Smooth muscle cell (in vitro differentiated cells): Measurements from ENCODE around the gene TMEM187. TPM values are rescaled to one million over a fixed set of nuclear protein-coding genes. Genes with fewer than 3 reads are reported as not detected.
A peak's percentile ranks its signal among the peaks of the same experiment; 100 is the strongest.

Experiments
- DNase-seq: peaks from one replicate; lab custom pipeline; 2025; ENCODE audit not compliant: unreplicated experiment; lab: John Stamatoyannopoulos, UW
- H2AFZ ChIP-seq: fragments of 200-600 bp; sonication (generic); 2 replicates; pipeline ENCODE4 v1.6.0; 2016; ENCODE audit warnings: antibody characterized with exemption, low read depth, mild to moderate bottlenecking
- H3F3A ChIP-seq: fragments of 200-600 bp; sonication (generic); 2 replicates; pipeline ENCODE4 v1.6.0; 2017; ENCODE audit warnings: antibody characterized with exemption, low read depth
- H3K27ac ChIP-seq: fragments of 200-600 bp; sonication (generic); 2 replicates; pipeline ENCODE4 v1.5.1; 2016; ENCODE audit warnings: low read depth, mild to moderate bottlenecking
- H3K27me3 ChIP-seq: fragments of 200-600 bp; sonication (generic); 2 replicates; pipeline ENCODE4 v1.6.1; 2016; ENCODE audit warnings: low read depth, mild to moderate bottlenecking
- H3K36me3 ChIP-seq: fragments of 200-600 bp; sonication (generic); 2 replicates; pipeline ENCODE4 v1.5.1; 2016; ENCODE audit warnings: low read depth
- H3K4me1 ChIP-seq: fragments of 200-600 bp; sonication (generic); 2 replicates; pipeline ENCODE4 v1.5.1; 2016; ENCODE audit warnings: low read depth
- H3K4me2 ChIP-seq: fragments of 200-600 bp; sonication (generic); 2 replicates; pipeline ENCODE4 v1.6.0; 2016; ENCODE audit warnings: mild to moderate bottlenecking
- H3K4me3 ChIP-seq: fragments of 200-600 bp; sonication (generic); 2 replicates; pipeline ENCODE4 v1.5.1; 2016; ENCODE audit warnings: mild to moderate bottlenecking
- H3K79me2 ChIP-seq: fragments of 200-600 bp; sonication (generic); 2 replicates; pipeline ENCODE4 v1.6.0; 2016; ENCODE audit warnings: low read depth, mild to moderate bottlenecking
- H3K9ac ChIP-seq: fragments of 200-600 bp; sonication (generic); 2 replicates; pipeline ENCODE4 v1.6.0; 2016; ENCODE audit warnings: low read depth
- H3K9me3 ChIP-seq: fragments of 200-600 bp; sonication (generic); replicated peaks from 2 replicates; pipeline ENCODE4 v1.5.1; 2016; ENCODE audit warnings: low read depth
- H4K20me1 ChIP-seq: fragments of 200-600 bp; sonication (generic); 2 replicates; pipeline ENCODE4 v1.6.0; 2016; ENCODE audit warnings: low read depth
- CTCF ChIP-seq: fragments of 200-600 bp; sonication (generic); IDR thresholded peaks from 2 replicates; pipeline ENCODE4 v1.5.1; 2017; ENCODE audit warnings: borderline replicate concordance, mild to moderate bottlenecking, antibody characterized with exemption; ENCODE audit not compliant: insufficient read depth, poor library complexity, severe bottlenecking
- WGBS: methylation state at CpG from one replicate; pipeline ENCODE4 v1.1.7; 2016; ENCODE audit warnings: low lambda C conversion rate; 5-methylcytosine and 5-hydroxymethylcytosine counted together
- polyA plus RNA-seq: library from polyadenylated mRNA; unstranded; fragments of >200 nt; fragmentation: Nextera tagmentation; extraction: Ambion mirVana; gene quantifications from 2 replicates; pipeline ENCODE4 v1.2.1, GENCODE V29; 2016
- total RNA-seq: library from RNA; depleted of rRNA; stranded (reverse); fragments of >200 nt; gene quantifications from 2 replicates; pipeline ENCODE4 v1.2.3, GENCODE V29; 2014

Gene TMEM187
- total and polyA plus RNA-seq, 2 experiments from 2014 or later = 6.2 to 9.8 TPM

- Histone ChIP-seq H3K9me3 (no peaks in the 10 kb centered on the region), H2AFZ (no peak overlapping the region), H3K27ac (peak overlapping the region; percentile 59), H3K4me1 (peaks cover 5% of the 10 kb centered on the region), H4K20me1 (no peaks in the 10 kb centered on the region), H3K27me3 (no peaks in the 10 kb centered on the region), H3K79me2 (peaks cover 6% of the 10 kb centered on the region), H3K4me3 (peak overlapping the region; percentile 42), H3K36me3 (no peaks in the 10 kb centered on the region), H3K9ac (peak overlapping the region; percentile 60), H3F3A (no peaks in the 10 kb centered on the region), H3K4me2 (peak overlapping the region; percentile 82)
- TF ChIP-seq CTCF = no peak
- 70% methylated on average over 24 of the region's 45 CpGs for WGBS
- no peak for DNase-seq
Measured at GRCh38 chrX:154019061-154019621, 46.6 kb downstream of the TMEM187 start.

GRCh38 chrX:154019633-154020528 is 47.3 kb downstream of the TMEM187 start, which contains the start of gene IRAK1:
Gene IRAK1 (minus strand): TSS chrX:154019902. CDS start chrX:154019812, 90 bp downstream.
- Histone ChIP-seq H3K79me2 (peaks cover 6% of the 10 kb centered on the region), H3K9me3 (no peaks in the 10 kb centered on the region), H3K36me3 (no peaks in the 10 kb centered on the region), H3K4me1 (peaks cover 5% of the 10 kb centered on the region), H3K4me3 (peak within 1 kb of the TSS; percentile 42), H4K20me1 (no peaks in the 10 kb centered on the region), H3K9ac (peak within 1 kb of the TSS; percentile 81), H3K4me2 (peak within 1 kb of the TSS; percentile 82), H3K27me3 (no peaks in the 10 kb centered on the region), H3F3A (no peaks in the 10 kb centered on the region), H2AFZ (no peak within 1 kb of the TSS), H3K27ac (peak within 1 kb of the TSS; percentile 80)
- 43% methylated on average over 53 of the region's 99 CpGs for WGBS
- TF ChIP-seq CTCF = no peak
- no peak for DNase-seq

- WGBS = 80% methylated on average over 9 of the region's 9 CpGs
- no peak overlapping the region for H2AFZ ChIP-seq
- no peak for TF ChIP-seq CTCF
Measured at GRCh38 chrX:154020536-154021115, 48.1 kb downstream of the TMEM187 start.

More at GRCh38 chrX:154020536-154021115, 48.1 kb downstream of the TMEM187 start:
- H3K27ac ChIP-seq = peak overlapping the region; percentile 80
- H3K79me2 ChIP-seq = peaks cover 6% of the 10 kb centered on the region
- H3K9ac ChIP-seq = peak overlapping the region; percentile 81
- H3K9me3 ChIP-seq = no peaks in the 10 kb centered on the region
- H3K27me3 ChIP-seq = no peaks in the 10 kb centered on the region
- no peaks in the 10 kb centered on the region for H3K36me3 ChIP-seq
- DNase-seq = no peak
- H3K4me2 ChIP-seq = peak overlapping the region; percentile 79
- H3K4me3 ChIP-seq = peak overlapping the region; percentile 38
- no peaks in the 10 kb centered on the region for H3F3A ChIP-seq
- H3K4me1 ChIP-seq = peaks cover 5% of the 10 kb centered on the region
- no peaks in the 10 kb centered on the region for H4K20me1 ChIP-seq
